GM19351 (cell line): ENCODE results near the gene LRCH3.
"Not testable (repeated sequence)": the region's sequence is repeated elsewhere in the genome, so short reads cannot be mapped to it uniquely, and the experiment has no call there.

Experiments used
- ATAC-seq: cut with Tn5 transposase; IDR thresholded peaks from one replicate; pipeline ENCODE4 v1.9.1; 2021; ENCODE audit warnings: mild to moderate bottlenecking, moderate library complexity; ENCODE audit not compliant: unreplicated experiment

The LRCH3 gene

DNA sequence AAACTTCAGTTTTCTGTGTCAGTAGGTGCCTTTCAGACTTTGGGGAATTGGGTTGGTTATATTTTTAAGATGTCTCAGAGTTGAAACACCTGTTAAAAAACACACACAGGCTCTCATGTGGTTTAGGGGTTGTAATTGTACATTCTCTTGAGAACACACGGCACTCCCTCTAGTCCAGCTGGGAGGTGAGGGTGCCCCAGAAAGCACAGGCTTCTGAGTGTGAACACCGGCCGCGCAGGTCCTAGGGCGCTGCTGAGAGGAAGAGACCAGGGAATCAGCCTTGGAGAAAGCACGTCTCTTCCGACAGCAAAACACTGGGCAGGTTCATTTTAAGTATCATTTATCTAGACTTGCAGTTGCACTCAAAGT, 90.9 kb downstream of the LRCH3 start:
- ATAC-seq: no peak

DNA sequence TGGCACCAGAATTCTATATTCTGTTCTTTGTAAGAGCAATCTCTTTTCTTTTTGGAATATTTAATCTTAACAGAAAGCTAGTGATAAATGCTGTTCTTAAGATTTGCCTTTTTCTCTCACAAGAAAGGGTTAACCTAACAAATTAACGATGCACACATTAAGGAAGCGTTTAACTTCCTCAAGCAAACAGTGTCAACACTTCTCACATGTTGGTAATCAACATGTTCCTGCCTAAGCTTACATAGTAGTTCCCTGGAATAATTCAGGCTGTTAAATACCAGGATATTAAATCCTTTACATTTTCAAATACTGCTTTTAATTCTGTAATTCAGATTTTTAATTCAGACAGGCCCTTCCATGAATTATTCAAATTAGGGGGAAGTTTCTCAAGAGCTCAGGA, 91.5 kb downstream of the LRCH3 start:
- no peak for ATAC-seq

DNA sequence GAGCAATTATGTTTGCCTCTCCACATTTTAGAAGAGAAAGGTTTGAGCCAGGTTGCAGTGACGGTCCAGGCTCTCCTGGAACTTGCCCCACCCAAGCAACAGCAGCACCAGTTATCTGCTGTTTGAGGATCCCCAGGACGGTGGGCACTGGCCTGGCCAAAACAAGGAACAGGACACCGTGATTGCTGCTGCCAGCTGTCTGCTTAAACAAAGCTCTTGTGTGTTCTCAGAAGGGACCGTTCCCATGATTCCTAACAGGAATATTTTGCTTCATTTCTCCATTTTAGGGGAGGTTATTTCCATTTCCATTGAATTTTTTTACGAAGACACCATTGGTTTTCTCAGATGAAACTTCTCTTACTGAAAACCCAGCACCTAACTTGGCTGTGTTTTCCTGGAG, 92.5 kb downstream of the LRCH3 start:
- ATAC-seq: no peak

DNA sequence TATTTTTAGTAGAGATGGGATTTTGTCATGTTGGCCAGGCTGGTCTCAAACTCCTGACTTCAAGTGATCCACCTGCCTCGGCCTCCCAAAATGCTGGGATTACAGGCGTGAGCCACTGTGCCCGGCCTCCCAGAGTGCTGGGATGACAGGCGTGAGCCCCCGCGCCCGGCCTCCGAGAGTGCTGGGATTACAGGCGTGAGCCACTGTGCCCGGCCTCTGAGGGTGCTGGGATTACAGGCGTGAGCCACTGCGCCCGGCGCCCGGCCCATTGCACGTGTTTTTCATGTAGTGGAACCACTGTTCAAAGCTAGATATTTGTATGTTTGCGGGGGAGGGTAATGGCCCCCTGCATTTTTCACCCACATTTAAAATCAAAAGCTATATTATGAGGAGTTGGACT, 93.3 kb downstream of the LRCH3 start:
- ATAC-seq: not testable (repeated sequence)

DNA sequence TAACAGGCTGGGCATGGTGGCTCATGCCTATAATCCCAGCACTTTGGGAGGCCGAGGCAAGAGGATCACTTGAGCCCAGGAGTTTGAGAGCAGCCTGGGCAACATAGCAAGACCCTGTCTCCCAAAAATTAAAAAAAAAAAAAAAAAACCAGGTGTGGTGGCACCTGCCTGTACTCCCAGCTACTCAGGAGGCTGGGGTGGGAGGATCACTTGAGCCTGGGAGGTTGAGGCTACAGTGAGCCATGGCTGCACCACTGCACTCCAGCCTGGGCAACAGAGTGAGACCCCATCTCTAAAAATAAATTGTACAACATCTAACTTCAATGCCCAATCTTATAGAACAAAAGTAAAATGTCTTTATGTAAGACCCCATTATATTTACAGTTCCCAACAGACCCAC, 95.0 kb downstream of the LRCH3 start:
- ATAC-seq: not testable (repeated sequence)

DNA sequence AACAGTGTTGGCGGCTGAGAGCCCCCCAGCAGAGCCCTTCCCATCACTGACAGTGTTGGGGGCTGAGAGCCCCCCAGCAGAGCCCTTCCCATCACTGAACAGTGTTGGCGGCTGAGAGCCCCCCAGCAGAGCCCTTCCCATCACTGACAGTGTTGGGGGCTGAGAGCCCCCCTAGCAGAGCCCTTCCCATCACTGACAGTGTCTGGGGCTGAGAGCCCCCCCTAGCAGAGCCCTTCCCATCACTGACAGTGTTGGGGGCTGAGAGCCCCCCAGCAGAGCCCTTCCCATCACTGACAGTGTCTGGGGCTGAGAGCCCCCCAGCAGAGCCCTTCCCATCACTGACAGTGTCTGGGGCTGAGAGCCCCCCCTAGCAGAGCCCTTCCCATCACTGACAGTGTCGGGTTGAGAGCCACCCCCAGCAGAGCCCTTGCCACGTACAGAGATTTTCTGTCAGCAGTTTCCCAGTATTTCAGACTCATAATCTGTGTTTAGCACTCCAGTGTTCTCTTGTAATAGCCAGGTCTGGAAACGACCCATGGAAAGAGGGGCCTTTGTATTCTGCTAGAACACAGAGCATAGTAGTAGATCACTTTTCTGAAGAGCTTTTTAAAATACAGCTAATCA, 96.5 kb downstream of the LRCH3 start:
- ATAC-seq: not testable (repeated sequence)

DNA sequence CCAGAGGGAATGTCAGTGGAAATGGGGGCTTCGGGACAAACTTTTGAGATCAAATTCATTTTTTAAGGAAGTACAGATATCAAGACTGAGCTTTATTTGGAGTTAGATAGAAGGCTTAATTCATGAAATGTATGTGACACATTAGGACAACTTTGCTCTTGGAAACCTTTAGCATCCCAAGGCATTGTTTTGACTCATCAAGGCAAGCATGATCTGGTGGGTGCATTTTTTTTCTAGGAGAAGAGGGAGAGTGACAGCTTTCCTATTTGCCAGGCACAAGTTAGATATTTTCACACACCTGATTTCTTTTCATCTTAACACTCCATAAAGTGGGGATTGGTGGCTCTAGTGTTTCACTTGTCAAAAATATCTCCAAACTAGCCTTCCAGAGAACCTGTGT, 97.5 kb downstream of the LRCH3 start:
- no peak for ATAC-seq

- no peak for ATAC-seq
Measured at GRCh38 chr3:197889204-197889930, 98.3 kb downstream of the LRCH3 start.

GRCh38 chr3:197890693-197891092, 99.6 kb downstream of the LRCH3 start:
- ATAC-seq: no peak

DNA sequence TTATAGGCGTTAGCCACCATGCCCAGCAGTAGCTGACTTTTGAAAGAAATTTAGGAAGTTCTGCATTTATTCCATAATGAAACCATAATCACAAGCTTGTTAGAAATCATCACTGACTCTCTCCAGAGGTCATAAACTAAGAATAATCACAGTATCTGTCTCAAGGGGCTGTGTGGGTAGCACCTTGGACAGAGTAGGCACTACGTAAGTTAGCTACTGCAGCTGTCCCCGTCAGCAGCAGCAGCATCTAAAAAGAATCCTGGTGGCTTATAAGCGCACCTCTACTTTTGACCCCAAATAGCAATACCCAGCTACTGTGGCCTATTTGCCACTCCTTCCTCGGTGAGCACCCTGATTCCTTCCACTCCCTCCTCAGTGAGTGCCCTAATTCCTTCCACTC, 101.1 kb downstream of the LRCH3 start:
- no peak for ATAC-seq

DNA sequence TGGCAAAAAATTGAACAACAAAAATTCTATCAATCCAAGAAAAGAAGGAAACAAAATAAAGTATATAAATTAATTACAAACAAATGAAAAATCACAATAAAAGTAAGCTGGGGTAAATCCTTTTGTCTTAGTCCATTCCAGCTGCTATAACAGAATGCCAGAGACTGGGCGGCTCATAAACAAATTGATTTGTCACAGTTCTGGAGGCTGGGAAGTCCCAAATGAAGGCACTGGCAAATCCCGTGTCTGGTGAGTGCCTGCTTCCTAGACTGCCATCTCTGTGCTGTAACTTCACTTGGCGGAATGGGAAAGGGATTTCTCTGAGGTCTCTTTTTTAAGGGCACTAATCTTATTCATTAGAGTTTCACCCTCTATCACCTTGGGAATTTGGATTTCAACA, 105.4 kb downstream of the LRCH3 start:
- ATAC-seq: no peak

GRCh38 chr3:197899833-197900478, 108.9 kb downstream of the LRCH3 start:
- ATAC-seq: no peak

- ATAC-seq: no peak
Measured at GRCh38 chr3:197901626-197902025, 110.6 kb downstream of the LRCH3 start.

DNA sequence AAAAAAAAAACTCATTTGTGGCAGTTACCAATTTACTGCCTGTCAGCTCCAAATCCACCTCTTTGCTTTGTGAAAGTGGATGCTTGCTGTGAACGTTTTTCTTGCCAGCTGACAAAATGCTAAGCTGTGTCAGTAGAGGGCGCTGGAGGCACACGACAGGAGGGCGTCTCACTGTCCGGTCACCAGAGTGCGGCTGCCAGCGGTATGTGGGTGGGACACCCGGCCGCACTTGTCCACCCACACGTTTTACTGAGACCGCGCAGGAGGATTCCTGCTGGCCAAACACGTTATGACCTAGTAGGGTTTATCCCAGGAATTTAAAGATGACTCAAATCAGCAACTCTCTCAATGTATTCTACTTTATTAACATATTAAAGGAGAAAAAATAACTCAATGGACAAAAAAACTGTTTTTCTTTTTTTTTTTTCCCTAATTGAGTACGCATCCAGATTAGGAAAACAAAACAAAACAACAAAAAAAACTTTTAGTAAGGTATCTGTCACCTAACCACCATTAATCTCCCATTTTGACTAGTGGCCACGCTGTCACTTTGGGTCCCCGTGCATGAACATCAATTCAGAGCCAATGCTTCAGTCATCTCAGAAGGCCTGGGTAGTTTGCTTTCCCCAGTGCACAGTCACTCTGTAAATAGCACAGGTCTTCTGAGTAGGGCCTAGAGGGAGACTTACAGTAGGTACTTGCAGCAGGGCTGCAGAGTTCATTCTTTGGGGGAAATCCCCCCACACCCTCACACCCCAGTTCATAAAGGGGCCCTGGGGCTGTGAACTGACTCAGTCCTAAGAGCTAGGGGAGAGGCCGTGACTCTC, 115.2 kb downstream of the LRCH3 start:
- peak; percentile 87 for ATAC-seq

GRCh38 chr3:197906850-197907187, 115.8 kb downstream of the LRCH3 start:
- ATAC-seq: no peak

- no peak for ATAC-seq
Measured at GRCh38 chr3:197907196-197907595, 116.1 kb downstream of the LRCH3 start.

DNA sequence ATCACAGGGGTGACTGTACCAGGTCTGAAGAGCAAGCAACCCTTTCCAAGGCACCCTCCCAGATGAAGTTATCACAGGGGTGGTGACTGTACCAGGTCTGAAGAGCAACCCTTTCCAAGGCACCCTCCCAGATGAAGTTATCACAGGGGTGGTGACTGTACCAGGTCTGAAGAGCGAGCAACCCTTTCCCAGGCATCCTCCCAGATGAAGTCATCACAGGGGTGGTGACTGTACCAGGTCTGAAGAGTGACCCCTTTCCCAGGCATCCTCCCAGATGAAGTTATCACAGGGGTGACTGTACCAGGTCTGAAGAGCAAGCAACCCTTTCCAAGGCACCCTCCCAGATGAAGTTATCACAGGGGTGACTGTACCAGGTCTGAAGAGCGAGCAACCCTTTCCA, 117.5 kb downstream of the LRCH3 start:
- not testable (repeated sequence) for ATAC-seq

DNA sequence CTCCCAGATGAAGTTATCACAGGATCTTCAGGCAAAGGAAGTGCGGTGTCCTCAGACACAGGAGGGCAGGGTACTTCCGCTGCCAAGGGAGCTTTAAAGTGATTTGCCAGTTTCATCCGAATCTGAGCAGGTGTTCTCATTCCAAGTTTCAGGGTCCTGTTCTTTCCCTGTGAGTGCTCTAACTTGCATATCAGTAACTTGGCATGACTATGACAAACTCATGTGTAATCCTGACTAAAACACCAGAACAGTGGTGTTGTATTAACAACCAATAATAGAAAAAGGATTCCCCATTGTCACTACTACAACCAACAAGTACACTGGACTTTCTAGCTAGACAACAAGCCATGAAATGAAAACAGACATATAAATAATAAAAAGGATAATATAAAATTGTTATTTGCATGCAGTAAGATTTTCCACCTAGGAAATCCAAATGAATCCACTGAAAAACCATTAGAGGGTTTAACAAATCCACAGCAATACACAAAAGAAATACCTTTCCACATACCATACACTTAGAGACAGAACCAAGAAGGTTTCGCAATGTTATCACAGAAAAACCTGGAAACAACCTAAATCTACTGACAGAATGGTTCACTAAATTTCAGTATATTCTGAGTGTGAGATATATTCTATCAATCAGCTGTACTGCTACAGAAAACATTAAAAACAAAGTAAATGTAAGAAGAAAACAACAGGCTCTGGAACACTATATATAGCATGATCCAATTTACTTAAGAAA, 118.1 kb downstream of the LRCH3 start:
- no peak for ATAC-seq

DNA sequence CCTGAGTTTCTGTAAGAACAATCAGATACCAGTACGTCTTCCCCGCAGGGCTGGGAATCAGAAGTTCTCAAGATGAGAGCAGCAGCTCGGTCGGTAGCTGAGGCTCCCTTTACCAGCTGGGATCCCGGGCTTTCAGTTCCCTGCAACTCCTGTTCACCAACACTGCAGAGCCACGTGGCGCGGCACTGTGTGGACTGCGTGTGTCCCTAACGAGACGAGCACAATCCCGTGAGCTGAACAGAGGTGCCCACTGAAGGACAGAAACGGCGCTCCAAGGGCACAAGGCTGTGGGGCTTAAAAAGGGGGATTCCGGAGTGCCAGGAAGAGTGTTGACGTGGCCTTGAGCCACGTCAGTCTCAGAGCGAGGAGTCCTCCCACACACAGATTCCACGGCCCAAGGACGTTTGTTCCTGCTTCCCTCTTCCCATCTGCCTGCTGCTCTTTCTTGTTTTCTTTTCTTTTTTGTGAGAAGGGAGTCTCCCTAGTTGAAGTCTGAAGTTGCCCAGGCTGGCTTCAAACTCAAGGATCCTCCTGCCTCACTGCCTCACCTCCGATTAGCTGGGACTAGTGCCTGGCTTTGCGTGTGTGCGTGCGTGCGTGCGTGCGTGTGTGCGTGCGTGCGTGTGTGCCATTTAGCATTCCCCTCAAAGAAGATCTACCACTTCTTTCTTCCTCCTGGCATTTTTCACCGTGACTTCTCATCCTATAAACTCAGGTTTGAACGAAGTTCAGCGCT, 121.9 kb downstream of the LRCH3 start:
- ATAC-seq: no peak
